Measurements from ENCODE around the gene C10orf62. TPM values are rescaled to one million over a fixed set of nuclear protein-coding genes. Genes with fewer than 3 reads are reported as not detected.

C10orf62 gene
- total RNA-seq, 1 experiment from 2014 or later = not detected

DNA sequence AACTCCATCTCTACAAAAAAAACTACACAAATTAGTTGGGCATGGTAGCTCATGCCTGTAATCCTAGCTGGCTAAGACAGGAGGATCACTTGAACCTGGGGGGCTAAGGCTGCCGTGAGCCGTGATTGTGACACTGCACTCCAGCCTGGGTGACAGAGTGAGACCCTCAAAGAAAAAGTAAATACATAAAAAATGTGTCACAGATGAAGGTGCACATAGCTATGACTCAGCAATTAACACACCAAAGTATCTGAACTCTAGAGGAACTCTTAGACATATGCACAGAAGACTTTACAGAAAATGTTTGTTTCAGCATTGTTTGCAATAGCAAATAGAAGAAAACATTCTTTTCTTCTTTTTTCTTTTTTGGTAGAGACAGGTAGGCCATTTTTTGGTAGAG is 8.3 kb downstream of the C10orf62 start:
- Histone ChIP-seq H3K9me3 (no peaks in the 10 kb centered on the region), H3K4me3 (no peak overlapping the region), H3K27me3 (no peaks in the 10 kb centered on the region), H3K36me3 (no peaks in the 10 kb centered on the region)
- no peak for DNase-seq

DNA sequence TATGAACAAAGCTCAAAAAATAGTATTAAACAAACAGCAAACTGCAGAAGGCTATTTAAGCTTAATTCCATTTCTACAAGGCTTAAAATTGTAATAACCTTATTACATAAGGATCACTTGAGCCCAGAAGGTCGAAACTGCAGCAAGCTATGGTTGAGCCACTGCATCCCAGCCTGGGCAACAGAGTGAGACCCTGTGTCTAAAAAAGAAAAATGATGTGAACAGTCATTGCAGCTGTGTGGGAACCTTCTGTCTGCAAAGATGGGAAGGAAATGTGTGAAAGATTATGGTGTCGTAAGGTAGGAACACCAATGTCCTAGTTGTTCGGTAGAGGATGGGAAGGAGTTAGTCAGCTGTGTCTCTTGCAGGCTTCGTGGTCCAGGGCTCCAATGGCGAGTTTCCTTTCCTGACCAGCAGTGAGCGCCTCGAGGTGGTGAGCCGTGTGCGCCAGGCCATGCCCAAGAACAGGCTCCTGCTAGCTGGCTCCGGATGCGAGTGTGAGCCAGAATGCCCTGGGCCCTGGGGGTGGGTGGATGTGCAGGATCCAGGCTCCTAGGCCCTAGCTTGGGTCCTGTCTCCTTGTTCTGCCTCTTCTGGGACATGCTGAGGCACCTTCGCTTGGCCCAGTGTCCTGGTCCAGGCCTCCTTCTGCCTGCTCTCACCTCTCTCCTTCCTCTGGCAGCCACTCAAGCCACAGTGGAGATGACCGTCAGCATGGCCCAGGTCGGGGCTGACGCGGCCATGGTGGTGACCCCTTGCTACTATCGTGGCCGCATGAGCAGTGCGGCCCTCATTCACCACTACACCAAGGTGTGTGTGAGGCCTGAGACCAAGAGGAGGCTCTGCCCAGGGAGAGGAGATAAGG is 9.1 kb downstream of the C10orf62 start:
- H3K27me3 ChIP-seq = no peaks in the 10 kb centered on the region
- H3K4me3 ChIP-seq = no peak overlapping the region
- no peaks in the 10 kb centered on the region for H3K36me3 ChIP-seq
- no peak for DNase-seq
- no peaks in the 10 kb centered on the region for H3K9me3 ChIP-seq

DNA sequence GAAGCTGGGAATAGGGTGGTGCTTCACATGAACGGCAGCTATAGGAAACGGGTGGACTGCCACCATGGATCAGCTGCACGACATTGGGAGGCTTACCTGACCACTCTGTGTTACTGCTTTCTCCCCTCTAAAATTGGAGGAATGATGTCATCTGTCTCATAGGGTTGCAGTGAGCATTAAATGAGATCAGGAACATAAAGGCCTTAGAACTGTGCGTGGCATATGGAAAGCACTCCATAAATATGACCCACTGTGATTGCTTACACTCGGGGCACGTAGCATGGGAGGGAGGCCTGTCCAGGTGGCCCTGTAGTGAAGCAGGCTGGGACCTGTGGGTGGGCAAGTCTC is 9.7 kb downstream of the C10orf62 start:
- Histone ChIP-seq H3K9me3 (no peaks in the 10 kb centered on the region), H3K4me3 (no peak overlapping the region), H3K36me3 (no peaks in the 10 kb centered on the region), H3K27me3 (no peaks in the 10 kb centered on the region)
- DNase-seq = no peak

DNA sequence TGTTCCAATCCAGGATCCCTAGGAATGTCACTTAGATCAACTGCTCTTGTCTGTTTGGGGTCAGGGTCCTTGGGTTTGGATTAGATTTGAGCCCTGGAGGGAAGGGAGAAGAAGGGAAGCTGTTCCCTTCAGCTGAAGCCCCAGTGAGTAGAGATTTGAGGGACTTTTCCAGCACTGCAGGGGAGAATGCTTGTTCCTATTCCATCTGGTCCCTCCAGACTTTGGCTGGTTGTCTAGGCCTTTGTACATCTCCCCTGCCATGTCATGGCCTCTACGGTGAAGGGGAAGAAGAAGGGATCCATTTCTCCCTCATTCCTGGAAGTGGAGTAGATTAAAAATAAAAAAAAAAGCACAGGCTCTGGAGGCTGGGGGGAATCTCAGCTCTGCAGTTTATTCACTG is 11.1 kb downstream of the C10orf62 start:
- H3K4me3 ChIP-seq = no peak overlapping the region
- no peaks in the 10 kb centered on the region for H3K27me3 ChIP-seq
- no peaks in the 10 kb centered on the region for H3K9me3 ChIP-seq
- no peaks in the 10 kb centered on the region for H3K36me3 ChIP-seq
- no peak for DNase-seq

DNA sequence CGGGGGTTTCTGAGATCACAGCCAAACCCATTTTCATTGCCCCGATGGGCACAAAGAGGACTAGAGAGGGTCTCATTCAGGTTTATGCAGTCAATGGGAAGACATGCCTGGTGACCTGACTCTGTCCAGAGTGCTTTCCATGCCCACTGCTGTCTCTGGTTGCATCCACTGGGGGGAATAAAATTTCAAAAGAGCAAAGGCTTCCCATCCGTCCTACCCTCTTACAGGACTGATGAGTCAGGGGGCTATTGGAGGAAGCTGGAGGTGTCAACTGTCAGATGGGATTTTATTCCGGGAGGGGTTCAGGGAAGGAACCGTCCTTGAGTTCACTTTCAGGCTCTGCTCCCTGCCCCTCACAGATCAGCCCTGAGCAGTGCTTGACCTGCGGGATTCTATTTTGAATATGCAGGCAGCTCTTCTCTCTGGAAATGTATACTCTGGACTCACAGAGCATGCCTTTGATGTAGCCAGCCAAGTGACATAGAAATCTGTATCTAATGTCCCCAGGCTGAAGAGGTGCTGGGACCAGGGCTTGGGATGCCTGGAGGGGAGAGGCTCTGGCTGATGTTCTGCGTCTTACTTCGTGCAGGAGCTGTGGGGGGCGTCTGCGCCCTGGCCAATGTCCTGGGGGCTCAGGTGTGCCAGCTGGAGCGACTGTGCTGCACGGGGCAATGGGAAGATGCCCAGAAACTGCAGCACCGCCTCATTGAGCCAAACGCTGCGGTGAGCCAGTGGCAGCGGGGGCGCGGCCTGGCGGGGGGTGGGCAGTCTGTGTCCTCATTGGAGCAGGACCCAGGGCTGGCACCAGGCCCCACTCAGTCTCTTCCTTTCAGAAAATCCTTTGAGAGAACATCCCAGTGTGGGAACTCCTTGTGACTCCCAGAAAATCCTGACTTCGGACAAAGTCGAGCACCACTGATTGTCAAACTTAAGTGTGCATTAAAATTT is 12.0 kb downstream of the C10orf62 start:
- Histone ChIP-seq H3K4me3 (no peak overlapping the region), H3K36me3 (no peaks in the 10 kb centered on the region), H3K9me3 (no peaks in the 10 kb centered on the region), H3K27me3 (no peaks in the 10 kb centered on the region)
- no peak for DNase-seq

DNA sequence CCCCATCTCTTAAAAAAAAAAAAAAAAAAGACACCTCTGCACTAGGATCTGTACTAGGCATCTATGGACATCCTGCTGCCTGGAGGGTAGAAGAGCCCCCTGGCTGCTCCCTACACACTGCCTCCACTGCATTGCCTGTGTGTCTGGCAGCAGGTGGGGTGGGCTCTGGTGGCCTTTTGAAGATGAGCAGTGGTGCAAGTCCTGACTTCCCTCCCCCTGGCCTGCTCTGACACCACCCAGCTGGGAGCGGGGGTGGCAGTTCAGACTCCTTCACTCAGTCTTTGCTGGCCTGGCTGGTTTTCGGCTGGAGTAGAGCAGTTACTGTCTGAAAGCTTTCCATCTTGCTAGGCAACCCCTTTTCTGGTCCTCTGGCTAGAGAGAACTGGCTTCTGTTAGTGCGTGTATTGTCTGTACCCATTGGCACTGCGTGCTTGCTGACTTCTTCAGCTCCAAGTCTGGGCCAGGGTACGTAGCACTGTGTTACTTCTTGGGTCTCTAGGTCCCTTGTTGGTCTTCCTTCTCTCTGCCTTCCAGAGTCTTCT is 17.6 kb downstream of the C10orf62 start:
- H3K36me3 ChIP-seq = no peaks in the 10 kb centered on the region
- DNase-seq = no peak
- no peaks in the 10 kb centered on the region for H3K9me3 ChIP-seq
- no peak overlapping the region for H3K4me3 ChIP-seq
- H3K27me3 ChIP-seq = no peaks in the 10 kb centered on the region

DNA sequence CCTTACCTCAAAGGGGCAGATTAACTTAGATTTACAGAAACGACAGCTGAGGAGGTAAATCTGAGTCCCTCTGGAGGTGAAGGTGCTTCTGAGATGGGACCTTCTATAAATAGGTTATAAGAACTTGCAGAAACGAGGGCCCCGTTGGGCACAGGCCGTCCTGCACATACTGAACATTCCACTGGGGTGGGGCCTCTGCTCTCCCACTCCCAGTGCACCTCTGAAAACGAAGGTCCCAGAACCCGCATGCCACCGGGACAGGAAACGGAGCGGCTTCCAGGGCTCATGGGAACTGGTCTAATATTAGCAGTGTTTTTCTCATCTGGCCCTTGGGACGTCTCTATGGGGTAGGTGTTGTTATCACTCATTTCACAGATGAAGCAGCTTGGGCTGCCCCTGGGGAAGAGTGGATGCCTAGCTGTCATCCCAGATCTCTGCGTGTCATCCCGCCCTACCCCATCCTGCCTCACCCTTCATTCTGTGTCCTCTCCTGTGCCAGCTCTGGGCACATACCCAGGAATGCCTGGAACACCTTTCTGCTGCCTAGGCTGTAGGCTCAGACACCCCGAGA is 19.6 kb downstream of the C10orf62 start:
- Histone ChIP-seq H3K27me3 (no peaks in the 10 kb centered on the region), H3K4me3 (no peak overlapping the region), H3K36me3 (no peaks in the 10 kb centered on the region), H3K9me3 (no peaks in the 10 kb centered on the region)
- DNase-seq = no peak

DNA sequence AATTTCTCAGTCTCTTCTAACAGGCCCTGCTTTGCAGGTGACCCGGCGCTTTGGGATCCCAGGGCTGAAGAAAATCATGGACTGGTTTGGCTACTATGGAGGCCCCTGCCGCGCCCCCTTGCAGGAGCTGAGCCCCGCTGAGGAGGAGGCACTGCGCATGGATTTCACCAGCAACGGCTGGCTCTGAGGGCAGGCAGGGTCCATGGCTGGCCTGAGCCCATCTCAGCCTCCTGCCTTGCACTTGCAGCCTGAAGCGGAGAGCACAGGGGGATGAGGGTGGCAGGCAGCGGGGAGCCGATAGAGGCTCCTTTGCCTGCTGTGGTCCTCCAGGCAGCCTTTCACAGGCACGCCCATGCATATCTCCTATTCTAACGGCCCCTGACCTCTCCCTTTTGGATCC is 22.0 kb downstream of the C10orf62 start:
- Histone ChIP-seq H3K9me3 (no peaks in the 10 kb centered on the region), H3K4me3 (no peak overlapping the region), H3K36me3 (no peaks in the 10 kb centered on the region), H3K27me3 (no peaks in the 10 kb centered on the region)
- DNase-seq = no peak

DNA sequence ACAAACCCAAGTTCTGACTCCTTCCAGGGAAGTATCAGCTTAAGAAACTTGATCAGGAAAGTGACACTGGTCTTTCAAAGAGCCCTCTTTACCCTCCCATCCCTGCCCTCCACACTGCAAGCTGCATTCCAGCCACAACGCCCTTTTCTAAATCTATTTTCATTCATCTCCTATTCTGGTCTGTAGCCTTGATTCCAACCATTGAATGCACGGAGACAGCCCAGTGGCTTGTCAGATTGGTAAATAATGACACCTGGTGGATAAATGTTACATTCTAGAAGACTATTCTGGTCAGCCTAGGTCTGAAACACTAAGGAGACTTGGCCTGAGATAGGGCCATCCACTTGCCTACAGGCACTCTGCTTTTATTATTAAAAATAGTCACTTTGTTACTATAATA is 22.9 kb downstream of the C10orf62 start:
- Histone ChIP-seq H3K27me3 (no peaks in the 10 kb centered on the region), H3K9me3 (no peaks in the 10 kb centered on the region), H3K36me3 (no peaks in the 10 kb centered on the region), H3K4me3 (no peak overlapping the region)
- DNase-seq = no peak

DNA sequence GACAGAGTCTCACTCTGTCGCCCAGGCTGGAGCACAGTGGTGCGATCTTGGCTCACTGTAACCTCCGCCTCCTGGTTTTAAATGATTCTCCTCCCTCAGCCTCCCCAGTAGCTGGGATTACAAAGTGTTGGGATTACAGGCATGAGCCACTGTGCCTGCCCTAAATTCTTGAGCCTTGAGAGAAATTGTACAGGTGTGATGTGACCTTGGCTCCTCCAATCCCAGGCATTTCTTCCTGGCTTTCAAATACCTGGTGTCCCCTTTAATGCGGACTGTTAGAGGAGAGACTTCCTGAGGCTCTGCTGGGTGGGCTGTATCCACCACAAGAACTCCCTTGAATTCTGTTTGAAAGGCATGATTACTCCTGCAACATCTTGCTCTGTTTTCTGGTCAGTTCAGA is 28.8 kb downstream of the C10orf62 start:
- H3K27me3 ChIP-seq = no peaks in the 10 kb centered on the region
- no peaks in the 10 kb centered on the region for H3K9me3 ChIP-seq
- H3K36me3 ChIP-seq = no peaks in the 10 kb centered on the region
- H3K4me3 ChIP-seq = no peak overlapping the region
- no peak for DNase-seq

DNA sequence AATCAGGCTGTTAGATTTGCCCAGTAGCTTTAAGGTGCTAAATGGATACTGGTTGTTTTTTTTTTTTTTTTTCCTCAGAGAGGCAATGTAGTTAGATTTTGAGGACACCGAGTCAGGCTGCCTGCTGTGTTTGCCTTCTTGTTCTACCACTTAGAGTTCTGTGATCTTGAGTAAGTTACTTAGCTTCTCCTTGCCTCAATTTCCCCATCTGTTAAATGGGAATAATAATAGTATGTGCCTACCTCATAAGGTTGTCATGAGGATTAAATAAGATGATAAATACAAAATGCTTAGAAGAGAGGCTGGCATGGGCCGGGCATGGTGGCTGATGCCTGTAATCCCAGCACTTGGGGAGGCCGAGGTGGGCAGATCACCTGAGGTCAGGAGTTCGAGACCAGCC is 29.2 kb downstream of the C10orf62 start:
- H3K27me3 ChIP-seq = no peaks in the 10 kb centered on the region
- no peaks in the 10 kb centered on the region for H3K36me3 ChIP-seq
- no peaks in the 10 kb centered on the region for H3K9me3 ChIP-seq
- no peak overlapping the region for H3K4me3 ChIP-seq
- DNase-seq = no peak

DNA sequence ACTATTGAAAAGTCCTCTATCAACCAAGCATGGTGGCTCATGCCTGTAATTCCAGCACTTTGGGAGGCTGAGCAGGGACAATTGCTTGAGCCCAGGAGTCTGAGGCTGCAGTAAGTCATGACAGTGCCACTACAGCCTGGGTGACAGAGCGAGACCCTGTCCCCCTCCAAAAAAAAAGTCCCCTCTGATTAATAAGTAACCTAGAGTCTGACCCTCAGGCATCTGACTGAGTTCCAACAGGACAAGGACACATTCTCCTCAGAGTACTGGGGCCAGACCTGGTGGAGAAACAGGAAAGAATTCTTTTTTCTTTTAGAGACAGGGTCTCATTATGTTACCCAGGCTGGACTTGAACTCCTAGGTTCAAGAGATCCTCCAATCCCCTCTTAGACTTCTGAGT is 33.8 kb downstream of the C10orf62 start:
- no peaks in the 10 kb centered on the region for H3K36me3 ChIP-seq
- no peaks in the 10 kb centered on the region for H3K27me3 ChIP-seq
- no peaks in the 10 kb centered on the region for H3K9me3 ChIP-seq
- no peak for DNase-seq
- H3K4me3 ChIP-seq = no peak overlapping the region

DNA sequence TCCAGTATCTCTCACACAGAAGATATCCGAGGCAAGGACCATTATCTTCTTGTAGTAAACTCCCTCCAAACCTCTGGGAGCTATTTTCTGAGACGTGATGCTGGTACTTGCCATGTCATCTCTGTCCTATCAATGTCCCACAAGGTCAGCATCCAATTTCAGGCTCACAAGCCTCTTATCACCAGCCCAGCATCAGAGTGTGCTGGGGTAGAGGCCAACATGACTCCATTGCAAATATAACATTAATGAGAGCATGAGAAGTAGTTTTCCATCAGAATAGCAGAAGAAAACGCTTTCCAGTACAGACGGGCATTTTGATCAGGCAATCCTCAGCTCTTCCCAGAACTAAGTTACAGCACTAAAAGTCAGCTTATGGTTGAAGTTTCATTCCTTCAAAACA is 38.2 kb downstream of the C10orf62 start:
- no peaks in the 10 kb centered on the region for H3K36me3 ChIP-seq

DNA sequence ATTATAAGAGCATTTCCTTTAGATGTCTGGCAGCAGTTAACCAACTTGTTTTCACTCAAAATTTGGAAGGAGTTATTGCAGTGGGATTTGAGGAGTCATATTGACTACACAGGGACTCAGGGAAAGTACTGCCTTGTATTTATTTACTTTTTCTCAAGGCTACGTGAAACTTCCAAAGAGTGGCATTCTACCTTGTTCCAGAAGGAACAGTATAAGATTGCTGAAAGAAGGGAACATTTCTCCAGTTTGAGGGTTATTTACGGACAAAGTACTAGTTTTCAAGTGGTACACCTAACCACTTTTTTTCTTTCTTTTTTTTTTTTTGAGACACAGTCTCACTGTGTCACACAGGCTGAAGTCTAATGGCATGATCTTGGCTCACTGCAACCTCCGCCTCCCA is 38.7 kb downstream of the C10orf62 start:
- H3K4me3 ChIP-seq = no peak overlapping the region
- H3K27me3 ChIP-seq = no peaks in the 10 kb centered on the region
- no peaks in the 10 kb centered on the region for H3K9me3 ChIP-seq
- DNase-seq = no peak
- no peaks in the 10 kb centered on the region for H3K36me3 ChIP-seq

More for the DNA sequence above, 38.2 kb downstream of the C10orf62 start:
- H3K9me3 ChIP-seq = no peaks in the 10 kb centered on the region
- DNase-seq = no peak
- no peak overlapping the region for H3K4me3 ChIP-seq
- H3K27me3 ChIP-seq = no peaks in the 10 kb centered on the region

DNA sequence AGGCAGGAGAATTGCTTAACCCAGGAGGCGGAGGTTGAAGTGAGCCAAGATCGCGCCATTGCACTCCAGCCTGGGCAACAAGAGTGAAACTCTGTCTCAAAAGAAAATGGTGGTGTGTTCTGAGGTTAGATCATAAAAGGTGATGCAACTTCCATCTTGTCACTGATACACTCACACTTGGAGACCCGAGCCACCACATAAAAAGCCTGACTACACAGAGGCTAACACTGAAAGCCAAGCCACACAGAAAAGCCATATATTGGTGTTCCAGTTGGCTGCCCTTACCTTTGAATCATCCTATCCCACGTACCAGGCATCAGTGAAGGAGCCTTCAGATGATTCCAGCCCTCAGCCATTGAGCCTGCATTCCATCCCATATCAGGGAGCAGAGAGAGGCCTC is 39.8 kb downstream of the C10orf62 start:
- no peaks in the 10 kb centered on the region for H3K9me3 ChIP-seq
- no peak for DNase-seq
- H3K4me3 ChIP-seq = no peak overlapping the region

DNA sequence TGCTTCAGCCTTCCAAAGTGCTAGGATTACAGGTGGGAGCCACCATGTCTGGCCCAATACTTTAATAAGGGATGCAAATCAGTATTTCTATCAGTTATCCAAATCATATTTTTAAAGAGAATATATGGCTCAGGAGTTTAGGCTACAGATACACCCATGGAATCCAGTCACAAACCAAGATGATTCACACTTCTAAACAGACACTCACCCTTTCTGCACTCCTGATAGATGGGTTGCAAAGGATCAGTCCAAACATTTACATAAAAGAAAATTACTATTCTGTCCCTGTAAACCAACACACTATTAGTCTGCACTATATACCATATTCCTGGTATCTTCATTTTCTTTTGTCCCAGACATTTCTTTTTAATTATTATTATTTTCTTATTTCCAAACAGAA is 41.6 kb downstream of the C10orf62 start:
- Histone ChIP-seq H3K36me3 (no peaks in the 10 kb centered on the region), H3K27me3 (no peaks in the 10 kb centered on the region), H3K9me3 (no peaks in the 10 kb centered on the region), H3K4me3 (no peak overlapping the region)
- DNase-seq = no peak

More for the DNA sequence above, 39.8 kb downstream of the C10orf62 start:
- Histone ChIP-seq H3K36me3 (no peaks in the 10 kb centered on the region), H3K27me3 (no peaks in the 10 kb centered on the region)
